KMS-11 (cell line): ENCODE data around the gene GRID1.

Experiments used
- H2AFZ ChIP-seq: fragments of 200-600 bp; sonication (generic); 2 replicates; pipeline ENCODE4 v1.6.1; 2016; ENCODE audit warnings: antibody characterized with exemption, mixed run types, low read depth
- H3K27ac ChIP-seq: fragments of 200-600 bp; sonication (generic); 2 replicates; pipeline ENCODE4 v1.6.1; 2016; ENCODE audit warnings: mild to moderate bottlenecking, mixed run types
- H3K27me3 ChIP-seq: fragments of 200-600 bp; sonication (generic); 2 replicates; pipeline ENCODE4 v1.6.1; 2017; ENCODE audit warnings: mild to moderate bottlenecking, low read depth, mixed run types, moderate library complexity; ENCODE audit not compliant: insufficient read depth
- H3K36me3 ChIP-seq: fragments of 200-600 bp; sonication (generic); 2 replicates; pipeline ENCODE4 v1.6.1; 2017; ENCODE audit warnings: mild to moderate bottlenecking, mixed run types; ENCODE audit not compliant: insufficient read depth
- H3K4me1 ChIP-seq: fragments of 200-600 bp; sonication (generic); 2 replicates; pipeline ENCODE4 v1.6.1; 2016; ENCODE audit warnings: mild to moderate bottlenecking, low read depth, mixed run types; ENCODE audit not compliant: poor library complexity, severe bottlenecking
- H3K4me2 ChIP-seq: fragments of 200-600 bp; sonication (generic); 2 replicates; pipeline ENCODE4 v1.7.0; 2016; ENCODE audit warnings: mild to moderate bottlenecking, mixed run types
- H3K4me3 ChIP-seq: fragments of 200-600 bp; sonication (generic); IDR thresholded peaks from 2 replicates; pipeline ENCODE4 v1.6.1; 2017; ENCODE audit warnings: low read depth, low read length, mixed read lengths; ENCODE audit not compliant: insufficient read depth
- H3K79me2 ChIP-seq: fragments of 200-600 bp; sonication (generic); 2 replicates; pipeline ENCODE4 v1.6.1; 2016; ENCODE audit warnings: low read depth, mixed run types; ENCODE audit not compliant: insufficient read depth
- H3K9ac ChIP-seq: fragments of 200-600 bp; sonication (generic); 2 replicates; pipeline ENCODE4 v1.6.1; 2016; ENCODE audit warnings: mild to moderate bottlenecking, mixed run types
- H4K20me1 ChIP-seq: fragments of 200-600 bp; sonication (generic); 2 replicates; pipeline ENCODE4 v1.6.1; 2016; ENCODE audit warnings: mild to moderate bottlenecking, mixed run types; ENCODE audit not compliant: insufficient read depth
- CTCF ChIP-seq: fragments of 200-600 bp; sonication (generic); conservative IDR thresholded peaks from 2 replicates; pipeline ENCODE4 v1.6.1; 2017; ENCODE audit warnings: low read depth, mild to moderate bottlenecking, antibody characterized with exemption, low read length, moderate library complexity, mixed read lengths

Gene GRID1

GRCh38 chr10:86148117-86148516 lies 218.5 kb downstream of the GRID1 start:
- Histone ChIP-seq H3K4me1 (no peaks in the 10 kb centered on the region), H3K4me2 (no peak overlapping the region), H4K20me1 (no peaks in the 10 kb centered on the region), H2AFZ (no peak overlapping the region), H3K79me2 (no peaks in the 10 kb centered on the region), H3K9ac (no peak overlapping the region), H3K27me3 (no peaks in the 10 kb centered on the region), H3K4me3 (no peak overlapping the region), H3K36me3 (no peaks in the 10 kb centered on the region), H3K27ac (no peak overlapping the region)
- TF ChIP-seq CTCF, result no peak

GRCh38 chr10:86144301-86144700 lies 222.3 kb downstream of the GRID1 start:
- Histone ChIP-seq H3K27me3 (no peaks in the 10 kb centered on the region), H4K20me1 (no peaks in the 10 kb centered on the region), H3K79me2 (no peaks in the 10 kb centered on the region), H3K27ac (no peak overlapping the region), H3K9ac (no peak overlapping the region), H2AFZ (no peak overlapping the region), H3K36me3 (no peaks in the 10 kb centered on the region), H3K4me3 (no peak overlapping the region), H3K4me1 (no peaks in the 10 kb centered on the region), H3K4me2 (no peak overlapping the region)
- no peak for TF ChIP-seq CTCF

- Histone ChIP-seq H4K20me1 (no peaks in the 10 kb centered on the region), H3K4me3 (no peak overlapping the region), H3K27ac (no peak overlapping the region), H3K4me1 (no peaks in the 10 kb centered on the region), H2AFZ (no peak overlapping the region), H3K9ac (no peak overlapping the region), H3K36me3 (no peaks in the 10 kb centered on the region), H3K27me3 (no peaks in the 10 kb centered on the region), H3K79me2 (no peaks in the 10 kb centered on the region), H3K4me2 (no peak overlapping the region)
- no peak for TF ChIP-seq CTCF
These were observed 224.7 kb downstream of the GRID1 start for GRCh38 chr10:86141896-86142295.

GRCh38 chr10:86139066-86139657 lies 227.4 kb downstream of the GRID1 start:
- Histone ChIP-seq H3K4me1 (no peaks in the 10 kb centered on the region), H3K27me3 (no peaks in the 10 kb centered on the region), H3K9ac (no peak overlapping the region), H2AFZ (no peak overlapping the region), H3K27ac (no peak overlapping the region), H3K36me3 (no peaks in the 10 kb centered on the region), H4K20me1 (no peaks in the 10 kb centered on the region), H3K4me3 (no peak overlapping the region), H3K4me2 (no peak overlapping the region), H3K79me2 (no peaks in the 10 kb centered on the region)
- TF ChIP-seq CTCF, result peak; percentile 45
